Stomach smooth muscle (tissue), 2 donors: ENCODE data around the gene PARP16.

ENCODE experiments used
- H3K27ac ChIP-seq: one replicate; pipeline ENCODE4 v1.7.0; 2013; ENCODE audit warnings: mild to moderate bottlenecking, low read length, inconsistent platforms
- H3K27me3 ChIP-seq, 2 donors: one replicate each; pipeline ENCODE4 v1.7.0; 2013; ENCODE audit warnings: low read length in 2 of 2; ENCODE audit not compliant: insufficient read depth in 2 of 2, control insufficient read depth in 1 of 2
- H3K36me3 ChIP-seq, 2 donors: one replicate each; pipeline ENCODE4 v1.7.0; 2013; ENCODE audit warnings: low read length in 2 of 2; ENCODE audit not compliant: control insufficient read depth in 2 of 2, insufficient read depth in 2 of 2
- H3K4me1 ChIP-seq: one replicate; pipeline ENCODE4 v1.7.0; 2013; ENCODE audit warnings: low read length; ENCODE audit not compliant: control insufficient read depth, insufficient read depth
- H3K4me3 ChIP-seq, 2 donors: one replicate each; pipeline ENCODE4 v1.7.0; 2013; ENCODE audit warnings: low read length in 2 of 2
- H3K9ac ChIP-seq, 2 donors: one replicate each; pipeline ENCODE4 v1.7.0; 2013; ENCODE audit warnings: low read length in 2 of 2, mild to moderate bottlenecking in 1 of 2
- H3K9me3 ChIP-seq, 2 donors: one replicate each; pipeline ENCODE4 v1.7.0; 2013; ENCODE audit warnings: low read length in 2 of 2; ENCODE audit not compliant: control insufficient read depth in 2 of 2
- donor health status: healthy.
- donor health status: Pancreatic carcinoma.

Gene PARP16

GRCh38 chr15:65212097-65212496 is 74.6 kb downstream of the PARP16 start:
- peaks cover 29% of the 10 kb centered on the region for H3K4me1 ChIP-seq

GRCh38 chr15:65211482-65211982 is 75.2 kb downstream of the PARP16 start:
- H3K4me3 ChIP-seq = peak overlapping the region in 1 of 2 donors; percentile 35
- no peak overlapping the region for H3K27ac ChIP-seq
- H3K36me3 ChIP-seq = no peaks in the 10 kb centered on the region
- H3K9me3 ChIP-seq = no peaks in the 10 kb centered on the region
- peak overlapping the region in 1 of 2 donors; percentile 21 for H3K9ac ChIP-seq
- peaks cover 35% of the 10 kb centered on the region for H3K4me1 ChIP-seq
- H3K27me3 ChIP-seq = no peaks in the 10 kb centered on the region

More at GRCh38 chr15:65212097-65212496, 74.6 kb downstream of the PARP16 start:
- no peaks in the 10 kb centered on the region for H3K9me3 ChIP-seq
- no peaks in the 10 kb centered on the region for H3K36me3 ChIP-seq
- H3K27me3 ChIP-seq = no peaks in the 10 kb centered on the region
- no peak overlapping the region for H3K9ac ChIP-seq
- no peak overlapping the region for H3K4me3 ChIP-seq
- no peak overlapping the region for H3K27ac ChIP-seq

GRCh38 chr15:65210770-65211481 is 75.8 kb downstream of the PARP16 start, which contains the start of gene CILP:
CILP (minus strand) TSS chr15:65211473; CDS start chr15:65209755, 1,718 bp downstream.
- peak within 1 kb of the TSS in 1 of 2 donors; percentile 21 for H3K9ac ChIP-seq
- H3K4me3 ChIP-seq = peak within 1 kb of the TSS in 1 of 2 donors; percentile 35
- peak within 1 kb of the TSS; percentile 46 for H3K27ac ChIP-seq
- no peaks in the 10 kb centered on the region for H3K36me3 ChIP-seq
- H3K27me3 ChIP-seq = no peaks in the 10 kb centered on the region
- no peaks in the 10 kb centered on the region for H3K9me3 ChIP-seq
- H3K4me1 ChIP-seq = peaks cover 38% of the 10 kb centered on the region

GRCh38 chr15:65209701-65210643 is 76.7 kb downstream of the PARP16 start:
- no peaks in the 10 kb centered on the region for H3K36me3 ChIP-seq
- H3K4me1 ChIP-seq = peaks cover 40% of the 10 kb centered on the region
- H3K9me3 ChIP-seq = no peaks in the 10 kb centered on the region
- no peak overlapping the region for H3K4me3 ChIP-seq
- no peak overlapping the region for H3K9ac ChIP-seq
- H3K27me3 ChIP-seq = no peaks in the 10 kb centered on the region
- H3K27ac ChIP-seq = no peak overlapping the region

- H3K9me3 ChIP-seq = no peaks in the 10 kb centered on the region
- H3K36me3 ChIP-seq = no peaks in the 10 kb centered on the region
- no peak overlapping the region for H3K9ac ChIP-seq
- H3K4me1 ChIP-seq = peaks cover 40% of the 10 kb centered on the region
- H3K27ac ChIP-seq = no peak overlapping the region
- H3K4me3 ChIP-seq = no peak overlapping the region
- H3K27me3 ChIP-seq = no peaks in the 10 kb centered on the region
Measured at GRCh38 chr15:65208647-65209046, 78.0 kb downstream of the PARP16 start.
